Loucy (cell line): ENCODE results near the gene STARD6.

Source experiments
- CTCF ChIP-seq: fragments of 200-600 bp; sonication (generic); conservative IDR thresholded peaks from 2 replicates; pipeline ENCODE4 v1.5.1; 2014; ENCODE audit warnings: mild to moderate bottlenecking, antibody characterized with exemption, low read length
- EZH2phosphoT487 ChIP-seq: fragments of 200-600 bp; IDR thresholded peaks from 2 replicates; pipeline ENCODE4 v1.6.1; 2018; ENCODE audit warnings: antibody characterized with exemption, mild to moderate bottlenecking, moderate library complexity, borderline replicate concordance

GRCh38 chr18:54277899-54278298 is 79.8 kb downstream of the STARD6 start:
- TF ChIP-seq CTCF (no peak), EZH2phosphoT487 (no peak)
